Body of pancreas (tissue), 4 donors: ENCODE results near the gene PAK6.

ENCODE experiments used
- CTCF ChIP-seq, 7 experiments: fragments of 450-650 bp in 4 of 7; fragments of 200-600 bp in 3 of 7; sonication (generic) in 3 of 7; IDR thresholded peaks; one replicate each; pipeline ENCODE4 v1.5.1; 2016 to 2019; ENCODE audit warnings: antibody characterized with exemption in 7 of 7
- POLR2A ChIP-seq, 3 donors: fragments of 450-650 bp; IDR thresholded peaks; one replicate each; pipeline ENCODE4 v1.6.1; 2016; ENCODE audit warnings: antibody characterized with exemption in 3 of 3, mild to moderate bottlenecking in 2 of 3

- TF ChIP-seq CTCF (IDR thresholded peaks at IDR 0.05) (no peak), POLR2A (IDR thresholded peaks at IDR 0.05) (no peak)
These were observed 83.8 kb downstream of the PAK6 start for GRCh38 chr15:40322531-40323238.
